Stimulated activated CD4-positive, alpha-beta T cell treated with anti-CD3 and anti-CD28 coated beads, TNF-alpha, amount 100 ng/mL, for 48 hours (primary cell): ENCODE results near the gene UBLCP1.
A peak's percentile ranks its signal among the peaks of the same experiment; 100 is the strongest.
"Not testable (repeated sequence)": the region's sequence is repeated elsewhere in the genome, so short reads cannot be mapped to it uniquely, and the experiment has no call there.

Experiments
- DNase-seq, 3 donors: peaks; one replicate each; pipeline ENCODE4 v3.0.0-alpha.2; 2020; ENCODE audit warnings: low read depth in 3 of 3

UBLCP1 gene

GRCh38 chr5:159262859-159263568 lies at the start of gene UBLCP1:
Gene UBLCP1, plus strand, starts transcription at chr5:159263290. Its CDS starts 5,626 bp downstream, at chr5:159268916.
- DNase-seq = peak; percentile 56 to 70 (median 66)

- DNase-seq = no peak
These were observed 48.4 kb upstream of the UBLCP1 start for GRCh38 chr5:159214486-159215271.

GRCh38 chr5:159215886-159216285 lies 47.2 kb upstream of the UBLCP1 start:
- no peak for DNase-seq

- DNase-seq = no peak
These were observed 46.6 kb upstream of the UBLCP1 start for GRCh38 chr5:159216454-159216853.

- DNase-seq = no peak
These were observed 45.9 kb upstream of the UBLCP1 start for GRCh38 chr5:159217236-159217635.

GRCh38 chr5:159218595-159219023 lies 44.5 kb upstream of the UBLCP1 start:
- no peak for DNase-seq

- no peak for DNase-seq
These were observed 42.9 kb upstream of the UBLCP1 start for GRCh38 chr5:159220206-159220605.

GRCh38 chr5:159223469-159223868 lies 39.6 kb upstream of the UBLCP1 start:
- no peak for DNase-seq

- no peak for DNase-seq
These were observed 38.6 kb upstream of the UBLCP1 start for GRCh38 chr5:159224471-159224870.

- no peak for DNase-seq
These were observed 36.6 kb upstream of the UBLCP1 start for GRCh38 chr5:159226451-159226850.

GRCh38 chr5:159227452-159227851 lies 35.6 kb upstream of the UBLCP1 start:
- DNase-seq = no peak

- DNase-seq = not testable (repeated sequence)
These were observed 35.0 kb upstream of the UBLCP1 start for GRCh38 chr5:159228097-159228496.

GRCh38 chr5:159230657-159231056 lies 32.4 kb upstream of the UBLCP1 start:
- no peak for DNase-seq

GRCh38 chr5:159231167-159231566 lies 31.9 kb upstream of the UBLCP1 start:
- DNase-seq = no peak

- not testable (repeated sequence) for DNase-seq
These were observed 27.1 kb upstream of the UBLCP1 start for GRCh38 chr5:159235871-159236520.

- peak in 1 of 3 donors; percentile 4 for DNase-seq
These were observed 22.7 kb upstream of the UBLCP1 start for GRCh38 chr5:159240301-159240870.

- no peak for DNase-seq
These were observed 21.0 kb upstream of the UBLCP1 start for GRCh38 chr5:159241946-159242552.

GRCh38 chr5:159242656-159243055 lies 20.4 kb upstream of the UBLCP1 start:
- no peak for DNase-seq

GRCh38 chr5:159243385-159243784 lies 19.7 kb upstream of the UBLCP1 start:
- no peak for DNase-seq

- DNase-seq = no peak
These were observed 18.9 kb upstream of the UBLCP1 start for GRCh38 chr5:159244163-159244562.

GRCh38 chr5:159244890-159245289 lies 18.2 kb upstream of the UBLCP1 start:
- DNase-seq = no peak

GRCh38 chr5:159249158-159249557 lies 13.9 kb upstream of the UBLCP1 start:
- no peak for DNase-seq
